HL-60 (cell line): ENCODE data around the gene MAGEA8.
"Not testable (repeated sequence)": the region's sequence is repeated elsewhere in the genome, so short reads cannot be mapped to it uniquely, and the experiment has no call there.

ENCODE experiments used
- DNase-seq, 2 experiments: peaks; one replicate each; pipeline ENCODE4 v3.0.0-alpha.2; 2010 to 2020; ENCODE audit warnings: low read depth in 1 of 2, low spot score in 1 of 2
- H3K27ac ChIP-seq: fragments of 250-450 bp; sonication (Bioruptor Pico); replicated peaks from 2 replicates; pipeline ENCODE4 v1.5.1; 2020; ENCODE audit warnings: mild to moderate bottlenecking, moderate library complexity
- H3K27me3 ChIP-seq: fragments of 250-450 bp; sonication (Bioruptor Pico); 2 replicates; pipeline ENCODE4 v1.5.1; 2021; ENCODE audit warnings: mild to moderate bottlenecking, moderate library complexity; ENCODE audit not compliant: insufficient read depth, poor library complexity, severe bottlenecking
- H3K4me3 ChIP-seq: replicated peaks from 2 replicates; pipeline ENCODE4 v1.5.1; 2011; ENCODE audit warnings: mild to moderate bottlenecking, control low read depth, low read length; ENCODE audit not compliant: insufficient read depth
- GABPA ChIP-seq: IDR thresholded peaks from 2 replicates; pipeline ENCODE4 v1.6.1; 2012; ENCODE audit warnings: low read depth
- POLR2AphosphoS5 ChIP-seq: IDR thresholded peaks from 2 replicates; pipeline ENCODE4 v1.6.1; 2012; ENCODE audit warnings: low read depth
- SPI1 ChIP-seq: IDR thresholded peaks from 2 replicates; pipeline ENCODE4 v1.6.1; 2012; ENCODE audit warnings: low read depth, mild to moderate bottlenecking, borderline replicate concordance
- TF ChIP-seq, protein P1 (sequence below): IDR thresholded peaks from one replicate; pipeline ENCODE4 v1.5.1; 2011; ENCODE audit warnings: low read length, control low read depth, inconsistent platforms; ENCODE audit not compliant: insufficient read depth
- TF ChIP-seq, protein P2 (sequence below): IDR thresholded peaks from 2 replicates; pipeline ENCODE4 v1.6.1; 2012; ENCODE audit warnings: low read depth; ENCODE audit not compliant: insufficient replicate concordance

The MAGEA8 gene

GRCh38 chrX:149909324-149910177 lies 28.6 kb downstream of the MAGEA8 start:
- no peaks in the 10 kb centered on the region for H3K27me3 ChIP-seq
- no peak for DNase-seq
- TF ChIP-seq POLR2AphosphoS5 (no peak), SPI1 (no peak), GABPA (no peak)
- TF ChIP-seq, protein P1, sequence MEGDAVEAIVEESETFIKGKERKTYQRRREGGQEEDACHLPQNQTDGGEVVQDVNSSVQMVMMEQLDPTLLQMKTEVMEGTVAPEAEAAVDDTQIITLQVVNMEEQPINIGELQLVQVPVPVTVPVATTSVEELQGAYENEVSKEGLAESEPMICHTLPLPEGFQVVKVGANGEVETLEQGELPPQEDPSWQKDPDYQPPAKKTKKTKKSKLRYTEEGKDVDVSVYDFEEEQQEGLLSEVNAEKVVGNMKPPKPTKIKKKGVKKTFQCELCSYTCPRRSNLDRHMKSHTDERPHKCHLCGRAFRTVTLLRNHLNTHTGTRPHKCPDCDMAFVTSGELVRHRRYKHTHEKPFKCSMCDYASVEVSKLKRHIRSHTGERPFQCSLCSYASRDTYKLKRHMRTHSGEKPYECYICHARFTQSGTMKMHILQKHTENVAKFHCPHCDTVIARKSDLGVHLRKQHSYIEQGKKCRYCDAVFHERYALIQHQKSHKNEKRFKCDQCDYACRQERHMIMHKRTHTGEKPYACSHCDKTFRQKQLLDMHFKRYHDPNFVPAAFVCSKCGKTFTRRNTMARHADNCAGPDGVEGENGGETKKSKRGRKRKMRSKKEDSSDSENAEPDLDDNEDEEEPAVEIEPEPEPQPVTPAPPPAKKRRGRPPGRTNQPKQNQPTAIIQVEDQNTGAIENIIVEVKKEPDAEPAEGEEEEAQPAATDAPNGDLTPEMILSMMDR, result no peak
- TF ChIP-seq, protein P2, sequence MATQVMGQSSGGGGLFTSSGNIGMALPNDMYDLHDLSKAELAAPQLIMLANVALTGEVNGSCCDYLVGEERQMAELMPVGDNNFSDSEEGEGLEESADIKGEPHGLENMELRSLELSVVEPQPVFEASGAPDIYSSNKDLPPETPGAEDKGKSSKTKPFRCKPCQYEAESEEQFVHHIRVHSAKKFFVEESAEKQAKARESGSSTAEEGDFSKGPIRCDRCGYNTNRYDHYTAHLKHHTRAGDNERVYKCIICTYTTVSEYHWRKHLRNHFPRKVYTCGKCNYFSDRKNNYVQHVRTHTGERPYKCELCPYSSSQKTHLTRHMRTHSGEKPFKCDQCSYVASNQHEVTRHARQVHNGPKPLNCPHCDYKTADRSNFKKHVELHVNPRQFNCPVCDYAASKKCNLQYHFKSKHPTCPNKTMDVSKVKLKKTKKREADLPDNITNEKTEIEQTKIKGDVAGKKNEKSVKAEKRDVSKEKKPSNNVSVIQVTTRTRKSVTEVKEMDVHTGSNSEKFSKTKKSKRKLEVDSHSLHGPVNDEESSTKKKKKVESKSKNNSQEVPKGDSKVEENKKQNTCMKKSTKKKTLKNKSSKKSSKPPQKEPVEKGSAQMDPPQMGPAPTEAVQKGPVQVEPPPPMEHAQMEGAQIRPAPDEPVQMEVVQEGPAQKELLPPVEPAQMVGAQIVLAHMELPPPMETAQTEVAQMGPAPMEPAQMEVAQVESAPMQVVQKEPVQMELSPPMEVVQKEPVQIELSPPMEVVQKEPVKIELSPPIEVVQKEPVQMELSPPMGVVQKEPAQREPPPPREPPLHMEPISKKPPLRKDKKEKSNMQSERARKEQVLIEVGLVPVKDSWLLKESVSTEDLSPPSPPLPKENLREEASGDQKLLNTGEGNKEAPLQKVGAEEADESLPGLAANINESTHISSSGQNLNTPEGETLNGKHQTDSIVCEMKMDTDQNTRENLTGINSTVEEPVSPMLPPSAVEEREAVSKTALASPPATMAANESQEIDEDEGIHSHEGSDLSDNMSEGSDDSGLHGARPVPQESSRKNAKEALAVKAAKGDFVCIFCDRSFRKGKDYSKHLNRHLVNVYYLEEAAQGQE, result no peak
- H3K4me3 ChIP-seq, result no peak overlapping the region
- no peak overlapping the region for H3K27ac ChIP-seq

DNA sequence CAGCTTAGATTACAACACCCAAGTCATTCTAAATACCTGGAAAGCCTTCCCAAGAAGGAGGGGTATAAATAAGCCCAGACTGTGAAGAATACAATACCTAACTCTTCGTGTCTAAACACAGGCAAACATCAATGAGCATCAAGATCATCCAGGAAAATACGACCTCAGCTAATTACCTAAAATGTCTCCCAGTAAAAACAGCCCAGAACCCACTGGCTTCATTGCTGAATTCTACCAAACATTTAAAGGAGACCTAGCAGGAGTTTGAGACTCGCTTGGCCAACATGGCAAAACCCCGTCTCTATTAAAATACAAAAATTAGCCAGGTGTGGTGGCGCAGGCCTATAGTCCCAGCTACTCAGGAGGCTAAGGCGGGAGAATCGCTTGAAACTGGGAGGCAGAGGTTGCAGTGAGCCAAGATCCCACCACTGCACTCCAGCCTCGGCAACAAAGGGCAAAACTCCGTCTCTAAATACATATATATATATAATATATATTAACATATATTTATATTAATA lies 29.3 kb downstream of the MAGEA8 start:
- no peak for TF ChIP-seq GABPA
- TF ChIP-seq, protein P2, result no peak
- Histone ChIP-seq H3K4me3 (no peak overlapping the region), H3K27ac (no peak overlapping the region), H3K27me3 (no peaks in the 10 kb centered on the region)
- DNase-seq, result no peak

- TF ChIP-seq POLR2AphosphoS5 (no peak), SPI1 (no peak)
- H3K27me3 ChIP-seq, result no peaks in the 10 kb centered on the region
- no peak overlapping the region for H3K4me3 ChIP-seq
- DNase-seq, result no peak
- H3K27ac ChIP-seq, result no peak overlapping the region
Measured at GRCh38 chrX:149916745-149917392, 35.9 kb downstream of the MAGEA8 start.

DNA sequence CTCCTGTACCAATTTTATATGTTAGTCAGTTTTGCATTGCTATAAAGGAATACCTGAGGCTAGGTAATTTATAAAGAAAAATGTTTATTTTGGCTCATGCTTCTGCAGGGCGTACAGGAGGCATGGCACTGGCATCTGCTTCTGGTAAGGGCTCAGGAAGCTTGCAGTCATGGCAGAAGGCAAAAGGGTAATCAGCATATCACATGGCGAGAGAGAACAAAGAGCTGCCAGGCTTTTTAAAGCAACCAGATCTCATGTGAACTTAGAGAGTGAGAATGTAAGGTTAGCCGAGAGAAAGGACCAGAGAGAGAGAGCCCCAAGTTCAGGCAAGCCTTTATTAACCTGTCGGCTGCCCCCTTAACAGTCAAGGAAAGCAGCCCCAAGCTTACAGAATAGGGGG lies 42.9 kb downstream of the MAGEA8 start:
- not testable (repeated sequence) for DNase-seq

DNA sequence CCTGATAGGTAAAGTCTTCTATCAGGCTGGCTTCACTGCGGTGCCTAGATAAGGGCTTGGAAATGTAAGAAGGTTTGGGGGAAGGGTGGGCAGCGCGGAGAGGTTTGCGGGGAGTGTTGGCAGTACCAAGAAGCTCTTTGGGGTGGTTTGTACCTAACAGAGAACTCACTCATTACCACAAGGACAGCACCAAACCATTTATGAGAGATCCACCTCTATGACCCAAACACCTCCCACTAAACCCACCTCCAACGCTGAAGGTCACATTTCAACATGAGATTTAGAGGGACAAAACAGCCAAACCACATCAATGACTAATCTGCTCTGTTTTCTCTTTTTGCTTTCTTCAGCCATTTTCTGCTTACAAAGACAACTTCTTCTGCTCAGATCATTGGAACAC lies 43.5 kb downstream of the MAGEA8 start:
- not testable (repeated sequence) for H3K4me3 ChIP-seq, DNase-seq, H3K27me3 ChIP-seq, H3K27ac ChIP-seq

More for the DNA sequence above, 42.9 kb downstream of the MAGEA8 start:
- H3K27ac ChIP-seq, H3K4me3 ChIP-seq, H3K27me3 ChIP-seq: not testable (repeated sequence)

DNA sequence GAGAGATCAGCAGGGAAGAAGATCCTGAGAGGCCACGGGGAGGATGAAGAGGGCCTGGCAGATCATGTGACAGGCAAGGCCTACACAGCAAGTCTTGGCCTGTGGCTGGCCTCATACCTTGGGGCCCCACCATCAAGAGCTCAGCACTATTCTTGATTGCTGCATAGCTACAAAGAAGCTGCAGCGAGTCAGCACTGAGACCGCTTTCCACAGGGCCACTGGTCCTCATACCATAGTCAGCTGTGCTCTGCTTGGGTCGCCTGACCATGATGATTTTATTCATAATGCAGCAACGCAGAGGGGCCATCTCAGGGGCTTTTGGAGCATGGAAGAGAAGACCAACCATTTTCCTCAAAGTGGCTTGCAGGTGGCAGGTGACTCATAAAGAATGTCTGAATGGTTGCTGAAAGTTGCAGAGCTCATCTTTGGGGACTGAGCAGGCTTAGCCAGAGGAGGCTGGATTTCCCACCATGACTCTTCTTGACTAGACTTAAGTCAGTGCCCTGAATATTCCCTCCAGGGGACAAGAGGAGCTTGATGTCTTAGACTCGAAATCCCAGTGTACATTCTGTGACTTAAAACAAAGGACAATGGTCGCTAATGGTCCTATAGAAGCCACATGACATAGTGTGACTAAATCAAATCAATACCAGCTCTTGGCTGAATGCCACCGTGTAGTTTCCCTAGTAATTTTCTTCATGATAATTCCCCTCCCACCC lies 46.4 kb downstream of the MAGEA8 start:
- not testable (repeated sequence) for H3K4me3 ChIP-seq, H3K27ac ChIP-seq, H3K27me3 ChIP-seq, DNase-seq

- DNase-seq, H3K27me3 ChIP-seq, H3K27ac ChIP-seq, H3K4me3 ChIP-seq: not testable (repeated sequence)
Measured at GRCh38 chrX:149927964-149928258, 46.9 kb downstream of the MAGEA8 start.

DNA sequence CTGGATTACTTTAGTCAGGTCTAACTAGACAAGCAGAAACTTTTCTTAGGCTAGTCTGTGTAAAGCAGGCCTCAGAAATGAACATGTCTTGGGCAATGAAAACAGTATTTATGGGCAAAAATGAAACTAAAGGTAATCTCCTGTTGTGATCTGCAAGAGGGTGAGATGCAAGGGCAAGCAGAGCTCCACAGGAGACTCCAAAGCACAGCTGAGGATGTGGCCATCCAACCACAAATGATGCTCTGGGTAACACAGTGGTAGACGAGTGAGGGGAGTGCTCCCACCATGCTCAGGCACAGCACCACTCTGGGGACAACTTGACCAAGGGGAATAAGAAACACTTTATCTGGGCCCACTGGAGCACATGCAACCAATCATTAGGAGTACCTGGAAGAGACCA lies 47.7 kb downstream of the MAGEA8 start:
- not testable (repeated sequence) for DNase-seq, H3K27ac ChIP-seq, H3K4me3 ChIP-seq, H3K27me3 ChIP-seq

GRCh38 chrX:149929400-149929799 lies 48.4 kb downstream of the MAGEA8 start, which contains the start of gene HSFX4:
TSS of gene HSFX4 (plus strand) at chrX:149929573. CDS start at chrX:149929645, 72 bp downstream.
- H3K27me3 ChIP-seq, H3K4me3 ChIP-seq, H3K27ac ChIP-seq, DNase-seq: not testable (repeated sequence)
